ENCODE results near the gene SLC28A1. TPM values are rescaled to one million over a fixed set of nuclear protein-coding genes. Genes with fewer than 3 reads are reported as not detected.

SLC28A1 gene
- total RNA-seq, 4 donors from 2014 or later: not detected

DNA sequence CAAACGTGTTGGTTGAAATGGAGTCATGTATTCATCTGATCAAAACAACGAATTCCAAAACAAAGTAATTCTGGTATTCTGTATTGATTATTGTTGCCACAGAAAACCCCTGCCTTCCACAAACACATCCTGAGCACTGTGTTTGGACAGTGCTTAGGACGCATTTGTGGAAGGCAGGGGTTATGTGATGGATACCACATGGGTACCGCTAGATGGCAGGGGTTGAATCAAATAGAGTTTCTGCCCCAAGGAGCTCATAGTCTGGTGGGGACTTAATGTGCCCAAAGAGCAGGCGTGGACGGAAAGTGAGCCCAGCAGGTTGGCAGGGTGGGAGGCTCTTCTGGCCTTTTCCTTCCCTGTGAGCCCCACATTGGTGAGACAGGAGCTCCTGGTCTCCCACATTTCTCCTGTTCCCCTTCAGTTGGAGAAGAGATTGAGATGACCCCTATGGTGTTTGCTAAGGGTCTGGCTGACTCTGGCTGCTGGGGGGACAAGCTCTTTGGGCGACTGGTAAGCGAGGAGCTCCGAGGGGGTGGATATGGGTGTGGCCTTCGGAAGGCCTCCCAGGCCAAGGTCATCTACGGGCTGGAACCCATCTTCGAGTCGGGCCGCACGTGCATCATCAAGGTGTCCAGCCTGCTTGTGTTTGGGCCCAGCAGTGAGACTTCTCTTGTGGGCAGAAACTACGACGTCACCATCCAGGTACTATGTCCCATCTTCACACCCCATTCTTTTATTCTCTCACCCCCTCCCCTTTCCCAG is 22.1 kb upstream of the SLC28A1 start:
- Histone ChIP-seq H3K4me1 (no peaks in the 10 kb centered on the region), H3K36me3 (no peaks in the 10 kb centered on the region), H3K4me3 (no peak overlapping the region), H3K27me3 (no peaks in the 10 kb centered on the region), H3K27ac (no peak overlapping the region), H3K9me3 (no peaks in the 10 kb centered on the region)
- 91% methylated on average over 3 to 17 of the region's 17 CpGs for WGBS, 2 donors (ENCODE audit: low coverage in 1 of 2)
- DNase-seq: no peak
- TF ChIP-seq POLR2A (IDR thresholded peaks at IDR 0.05): no peak
- no peak for TF ChIP-seq POLR2AphosphoS5 (IDR thresholded peaks at IDR 0.05)
- in situ Hi-C loops (cut with MboI; ENCODE audit: low pct_ligation_motif_present in 1 of 4, low pct_unique_long_range_greater_than_20kb in 1 of 4, low sequenced_read_pairs in 3 of 4): no loop called here
- intact Hi-C loops (cut with DNase I; ENCODE audit: low total_unique reads): no loop called here

DNA sequence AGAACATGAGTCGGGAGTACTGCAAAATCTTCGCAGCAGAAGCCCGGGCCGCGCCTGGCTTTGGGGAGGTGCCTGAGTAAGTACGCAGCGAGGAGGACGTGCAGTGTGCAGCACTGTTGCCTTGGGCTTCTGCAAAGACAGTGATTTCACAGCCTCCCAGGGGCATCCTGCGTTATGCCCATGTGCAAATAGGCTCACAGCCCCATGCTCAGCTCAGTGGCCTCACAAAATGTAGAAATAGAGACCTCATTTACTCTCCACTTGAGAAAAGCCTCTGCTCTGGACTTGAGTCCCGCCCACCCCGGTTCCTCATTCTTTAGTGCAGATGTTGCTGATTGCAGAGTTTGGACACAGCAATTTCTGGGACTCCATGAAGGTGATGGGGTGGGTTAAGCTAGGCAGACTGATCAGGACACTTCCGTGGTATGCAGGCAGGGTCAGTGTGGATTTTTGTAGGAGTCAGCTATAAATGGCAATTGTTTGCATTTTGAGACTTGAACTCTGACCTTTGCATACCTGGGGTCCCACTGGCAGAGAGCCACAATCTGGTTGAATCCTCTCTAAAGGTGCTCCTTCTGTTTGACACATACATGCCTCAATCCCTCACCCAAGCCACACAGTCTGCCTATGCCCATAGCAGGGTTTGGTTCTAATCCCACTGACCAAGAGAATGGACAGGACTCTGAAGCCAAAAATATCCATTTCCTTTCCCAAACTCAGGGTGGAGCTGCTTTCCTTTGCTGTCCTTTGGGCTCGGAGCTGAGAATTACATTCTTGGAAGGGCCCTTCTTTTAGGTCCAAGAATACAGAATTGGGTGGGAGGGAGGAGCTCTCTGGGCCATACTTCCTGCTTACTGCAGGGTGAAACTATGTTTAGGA is 20.7 kb upstream of the SLC28A1 start:
- no peak for DNase-seq
- TF ChIP-seq POLR2A (IDR thresholded peaks at IDR 0.05) (no peak), POLR2AphosphoS5 (IDR thresholded peaks at IDR 0.05) (no peak), EP300 (IDR thresholded peaks at IDR 0.05; ENCODE audit: low read depth) (no peak)
- TF ChIP-seq, protein P1, sequence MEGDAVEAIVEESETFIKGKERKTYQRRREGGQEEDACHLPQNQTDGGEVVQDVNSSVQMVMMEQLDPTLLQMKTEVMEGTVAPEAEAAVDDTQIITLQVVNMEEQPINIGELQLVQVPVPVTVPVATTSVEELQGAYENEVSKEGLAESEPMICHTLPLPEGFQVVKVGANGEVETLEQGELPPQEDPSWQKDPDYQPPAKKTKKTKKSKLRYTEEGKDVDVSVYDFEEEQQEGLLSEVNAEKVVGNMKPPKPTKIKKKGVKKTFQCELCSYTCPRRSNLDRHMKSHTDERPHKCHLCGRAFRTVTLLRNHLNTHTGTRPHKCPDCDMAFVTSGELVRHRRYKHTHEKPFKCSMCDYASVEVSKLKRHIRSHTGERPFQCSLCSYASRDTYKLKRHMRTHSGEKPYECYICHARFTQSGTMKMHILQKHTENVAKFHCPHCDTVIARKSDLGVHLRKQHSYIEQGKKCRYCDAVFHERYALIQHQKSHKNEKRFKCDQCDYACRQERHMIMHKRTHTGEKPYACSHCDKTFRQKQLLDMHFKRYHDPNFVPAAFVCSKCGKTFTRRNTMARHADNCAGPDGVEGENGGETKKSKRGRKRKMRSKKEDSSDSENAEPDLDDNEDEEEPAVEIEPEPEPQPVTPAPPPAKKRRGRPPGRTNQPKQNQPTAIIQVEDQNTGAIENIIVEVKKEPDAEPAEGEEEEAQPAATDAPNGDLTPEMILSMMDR (IDR thresholded peaks at IDR 0.05): no peak
- Histone ChIP-seq H3K27me3 (no peaks in the 10 kb centered on the region), H3K36me3 (no peaks in the 10 kb centered on the region), H3K27ac (no peak overlapping the region), H3K9me3 (no peaks in the 10 kb centered on the region), H3K4me1 (no peaks in the 10 kb centered on the region), H3K4me3 (no peak overlapping the region)
- in situ Hi-C loops (cut with MboI; ENCODE audit: low pct_ligation_motif_present in 1 of 4, low pct_unique_long_range_greater_than_20kb in 1 of 4, low sequenced_read_pairs in 3 of 4): no loop called here
- intact Hi-C loops (cut with DNase I; ENCODE audit: low total_unique reads): no loop called here
- 86% methylated on average over 13 of the region's 13 CpGs; no CpG with 5 or more reads in 1 of the 2 donors for WGBS, 2 donors (ENCODE audit: low coverage in 1 of 2)

DNA sequence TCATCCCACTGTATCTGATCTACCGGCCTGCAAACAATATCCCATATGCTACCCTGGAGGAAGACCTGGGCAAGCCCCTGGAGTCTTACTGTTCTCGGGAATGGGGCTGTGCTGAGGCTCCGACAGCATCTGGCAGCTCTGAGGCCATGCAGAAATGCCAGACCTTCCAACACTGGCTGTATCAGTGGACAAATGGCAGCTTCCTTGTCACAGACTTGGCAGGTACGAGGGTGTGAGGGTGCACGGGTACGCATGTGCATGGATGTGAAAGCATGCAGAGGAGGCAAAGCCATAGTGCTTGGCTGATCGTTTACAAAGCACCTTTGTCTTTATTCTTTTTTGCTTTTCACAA is 20.0 kb upstream of the SLC28A1 start:
- H3K4me1 ChIP-seq: no peaks in the 10 kb centered on the region
- no peaks in the 10 kb centered on the region for H3K36me3 ChIP-seq
- DNase-seq: no peak
- H3K4me3 ChIP-seq: no peak overlapping the region
- TF ChIP-seq, protein P1 (IDR thresholded peaks at IDR 0.05): no peak
- TF ChIP-seq POLR2AphosphoS5 (IDR thresholded peaks at IDR 0.05) (no peak), EP300 (IDR thresholded peaks at IDR 0.05; ENCODE audit: low read depth) (no peak), POLR2A (IDR thresholded peaks at IDR 0.05) (no peak)
- H3K9me3 ChIP-seq: no peaks in the 10 kb centered on the region
- in situ Hi-C loops (cut with MboI; ENCODE audit: low pct_ligation_motif_present in 1 of 4, low pct_unique_long_range_greater_than_20kb in 1 of 4, low sequenced_read_pairs in 3 of 4) (no loop called here), intact Hi-C loops (cut with DNase I; ENCODE audit: low total_unique reads) (no loop called here)
- H3K27me3 ChIP-seq: no peaks in the 10 kb centered on the region
- no peak overlapping the region for H3K27ac ChIP-seq
- WGBS, 2 donors (ENCODE audit: low coverage in 1 of 2): 65 to 82% methylated on average over 4 to 6 of the region's 7 CpGs

DNA sequence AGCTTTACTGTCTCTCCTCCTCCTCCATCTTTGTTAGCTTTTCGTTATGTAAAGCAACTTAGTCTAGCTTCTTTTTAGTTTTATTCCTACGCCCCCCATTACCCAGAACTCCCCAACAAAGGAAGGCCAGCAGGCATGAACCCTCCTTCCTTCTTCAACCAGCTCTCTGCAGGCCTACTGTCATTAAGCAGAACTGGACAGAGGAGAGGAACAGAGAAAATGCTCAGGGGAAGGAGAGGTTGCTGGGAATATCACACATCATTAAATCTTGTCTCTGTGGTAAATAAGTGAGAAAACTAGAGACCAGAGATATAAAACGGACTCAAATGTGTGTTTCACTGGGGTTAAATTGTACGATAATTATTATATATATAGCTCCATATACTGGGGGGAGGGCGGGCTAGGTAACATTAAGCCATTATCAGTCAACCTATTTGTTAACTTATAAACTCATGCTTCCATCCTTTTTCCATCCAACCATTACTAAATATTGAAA is 19.3 kb upstream of the SLC28A1 start:
- 85 to 88% methylated on average over 5 of the region's 5 CpGs for WGBS, 2 donors (ENCODE audit: low coverage in 1 of 2)
- intact Hi-C loops (cut with DNase I; ENCODE audit: low total_unique reads): no loop called here
- H3K4me1 ChIP-seq: no peaks in the 10 kb centered on the region
- no peaks in the 10 kb centered on the region for H3K9me3 ChIP-seq
- DNase-seq: no peak
- H3K27me3 ChIP-seq: no peaks in the 10 kb centered on the region
- H3K4me3 ChIP-seq: no peak overlapping the region
- H3K27ac ChIP-seq: no peak overlapping the region
- in situ Hi-C loops (cut with MboI; ENCODE audit: low pct_ligation_motif_present in 1 of 4, low pct_unique_long_range_greater_than_20kb in 1 of 4, low sequenced_read_pairs in 3 of 4): no loop called here
- no peaks in the 10 kb centered on the region for H3K36me3 ChIP-seq
- TF ChIP-seq POLR2AphosphoS5 (IDR thresholded peaks at IDR 0.05) (no peak), POLR2A (IDR thresholded peaks at IDR 0.05) (no peak), EP300 (IDR thresholded peaks at IDR 0.05; ENCODE audit: low read depth) (no peak)
- TF ChIP-seq, protein P1 (IDR thresholded peaks at IDR 0.05): no peak
